Measurements from ENCODE around the gene P3R3URF. TPM values are rescaled to one million over a fixed set of nuclear protein-coding genes. Genes with fewer than 3 reads are reported as not detected.
"Not testable (repeated sequence)": the region's sequence is repeated elsewhere in the genome, so short reads cannot be mapped to it uniquely, and the experiment has no call there.

Gene P3R3URF
- total RNA-seq, 1 donor from 2014 or later = not detected

DNA sequence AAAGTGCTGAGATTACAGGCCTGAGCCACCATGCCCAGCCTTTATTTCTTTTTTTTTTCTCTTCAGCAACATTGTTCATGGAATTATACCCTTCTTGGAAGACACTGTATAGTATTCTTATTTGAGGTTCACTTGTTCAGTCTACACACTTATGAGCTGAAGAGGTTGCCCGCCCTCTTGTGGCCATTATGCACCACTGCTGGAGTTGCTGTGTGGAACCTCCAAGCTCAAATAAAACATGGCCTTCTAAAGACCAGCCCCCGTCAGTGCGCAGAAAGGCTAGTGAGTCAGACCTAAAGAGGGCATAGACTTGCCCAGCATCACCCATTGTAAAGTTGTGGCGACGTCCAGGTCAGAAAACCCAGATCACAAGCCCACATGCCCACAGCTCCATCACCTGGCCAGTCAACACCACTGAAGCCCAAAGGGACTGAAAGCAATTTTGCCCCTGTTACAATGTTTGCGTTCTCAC lies 47.2 kb upstream of the P3R3URF start:
- Histone ChIP-seq H3K9me3 (ENCODE audit: insufficient read depth, low read depth, low read length) (no peaks in the 10 kb centered on the region), H2AFZ (ENCODE audit: low read depth, low read length) (peak overlapping the region; percentile 68), H3K4me1 (ENCODE audit: insufficient read depth, low read length) (peaks cover 3% of the 10 kb centered on the region), H3K36me3 (ENCODE audit: insufficient read depth, low read length) (no peaks in the 10 kb centered on the region), H3K4me3 (ENCODE audit: insufficient read depth, low read depth, low read length) (no peak overlapping the region), H3K4me2 (ENCODE audit: low read length) (peak overlapping the region; percentile 49), H3K9ac (ENCODE audit: low read length) (no peak overlapping the region), H3K79me2 (ENCODE audit: insufficient read depth, low read length) (no peaks in the 10 kb centered on the region), H3K27ac (ENCODE audit: low read depth, low read length) (no peak overlapping the region), H3K27me3 (ENCODE audit: insufficient read depth, low read length) (no peaks in the 10 kb centered on the region), H4K20me1 (ENCODE audit: insufficient read depth, low read length) (no peaks in the 10 kb centered on the region)
- TF ChIP-seq, protein P1, sequence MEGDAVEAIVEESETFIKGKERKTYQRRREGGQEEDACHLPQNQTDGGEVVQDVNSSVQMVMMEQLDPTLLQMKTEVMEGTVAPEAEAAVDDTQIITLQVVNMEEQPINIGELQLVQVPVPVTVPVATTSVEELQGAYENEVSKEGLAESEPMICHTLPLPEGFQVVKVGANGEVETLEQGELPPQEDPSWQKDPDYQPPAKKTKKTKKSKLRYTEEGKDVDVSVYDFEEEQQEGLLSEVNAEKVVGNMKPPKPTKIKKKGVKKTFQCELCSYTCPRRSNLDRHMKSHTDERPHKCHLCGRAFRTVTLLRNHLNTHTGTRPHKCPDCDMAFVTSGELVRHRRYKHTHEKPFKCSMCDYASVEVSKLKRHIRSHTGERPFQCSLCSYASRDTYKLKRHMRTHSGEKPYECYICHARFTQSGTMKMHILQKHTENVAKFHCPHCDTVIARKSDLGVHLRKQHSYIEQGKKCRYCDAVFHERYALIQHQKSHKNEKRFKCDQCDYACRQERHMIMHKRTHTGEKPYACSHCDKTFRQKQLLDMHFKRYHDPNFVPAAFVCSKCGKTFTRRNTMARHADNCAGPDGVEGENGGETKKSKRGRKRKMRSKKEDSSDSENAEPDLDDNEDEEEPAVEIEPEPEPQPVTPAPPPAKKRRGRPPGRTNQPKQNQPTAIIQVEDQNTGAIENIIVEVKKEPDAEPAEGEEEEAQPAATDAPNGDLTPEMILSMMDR (IDR thresholded peaks at IDR 0.05; ENCODE audit: insufficient read depth, low read depth, low read length) = peak; percentile 99
- TF ChIP-seq EZH2 (IDR thresholded peaks at IDR 0.05; ENCODE audit: insufficient read depth, low read length) = no peak
- peak; percentile 76 for DNase-seq (ENCODE audit: low read depth)
- H3K4me1 Mint-ChIP-seq (ENCODE audit: low read depth, unreplicated experiment) = peaks cover 8% of the 10 kb centered on the region
- H3K4me3 Mint-ChIP-seq (ENCODE audit: unreplicated experiment) = no peak overlapping the region
- no peaks in the 10 kb centered on the region for H3K9me3 Mint-ChIP-seq (ENCODE audit: unreplicated experiment)
- H3K36me3 Mint-ChIP-seq (ENCODE audit: low read depth, unreplicated experiment) = no peaks in the 10 kb centered on the region
- H3K27me3 Mint-ChIP-seq (ENCODE audit: low read depth, unreplicated experiment) = no peaks in the 10 kb centered on the region
- FAIRE-seq = peak; percentile 86
- H3K27ac Mint-ChIP-seq (ENCODE audit: unreplicated experiment) = peak overlapping the region; percentile 91

DNA sequence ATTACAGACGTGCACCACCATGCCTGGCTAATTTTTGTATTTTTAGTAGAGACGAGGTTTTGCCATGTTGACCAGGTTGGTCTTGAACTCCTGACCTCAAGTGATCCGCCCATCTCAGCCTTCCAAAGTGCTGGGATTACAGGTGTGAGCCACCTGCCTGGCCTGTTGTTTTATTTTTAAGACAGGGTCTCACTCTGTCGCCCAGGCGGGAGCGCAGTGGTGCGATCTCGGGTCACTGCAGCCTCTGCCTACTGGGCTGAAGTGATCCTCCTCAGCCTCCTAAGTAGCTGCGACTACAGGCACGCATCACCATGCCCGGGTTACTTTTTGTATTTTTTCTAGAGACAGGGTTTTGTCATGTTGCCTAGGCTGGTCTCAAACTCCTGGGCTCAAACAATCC lies 46.8 kb upstream of the P3R3URF start:
- not testable (repeated sequence) for H3K36me3 Mint-ChIP-seq (ENCODE audit: low read depth, unreplicated experiment); H3K9me3 ChIP-seq (ENCODE audit: insufficient read depth, low read depth, low read length); H3K27ac Mint-ChIP-seq (ENCODE audit: unreplicated experiment); H3K27ac ChIP-seq (ENCODE audit: low read depth, low read length); H3K9me3 Mint-ChIP-seq (ENCODE audit: unreplicated experiment); DNase-seq (ENCODE audit: low read depth); H2AFZ ChIP-seq (ENCODE audit: low read depth, low read length); H3K4me1 Mint-ChIP-seq (ENCODE audit: low read depth, unreplicated experiment); H3K9ac ChIP-seq (ENCODE audit: low read length); H3K27me3 ChIP-seq (ENCODE audit: insufficient read depth, low read length); H3K27me3 Mint-ChIP-seq (ENCODE audit: low read depth, unreplicated experiment); H3K79me2 ChIP-seq (ENCODE audit: insufficient read depth, low read length); H4K20me1 ChIP-seq (ENCODE audit: insufficient read depth, low read length); FAIRE-seq; H3K4me3 Mint-ChIP-seq (ENCODE audit: unreplicated experiment); H3K4me3 ChIP-seq (ENCODE audit: insufficient read depth, low read depth, low read length); H3K4me1 ChIP-seq (ENCODE audit: insufficient read depth, low read length); H3K4me2 ChIP-seq (ENCODE audit: low read length); H3K36me3 ChIP-seq (ENCODE audit: insufficient read depth, low read length)

DNA sequence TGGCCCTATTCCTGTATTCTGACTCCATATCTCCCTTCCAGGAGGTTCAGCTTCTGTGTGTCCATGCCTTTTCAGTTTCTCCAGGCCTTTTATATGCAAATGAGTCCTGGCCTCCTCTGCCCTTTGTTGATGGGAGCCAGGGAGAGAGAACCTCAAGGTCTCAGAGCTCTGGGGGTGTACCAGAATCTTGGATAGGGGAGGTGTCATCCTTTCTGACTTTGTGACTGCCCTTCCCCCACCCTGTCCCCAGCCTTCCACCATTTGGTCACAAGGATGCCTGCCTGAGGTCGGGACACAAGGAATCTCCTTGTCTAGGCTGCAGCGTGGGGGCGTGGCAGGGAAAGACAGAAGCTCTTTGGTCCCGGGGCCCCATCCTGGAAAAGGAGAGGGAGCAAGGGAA lies 45.5 kb upstream of the P3R3URF start:
- Mint-ChIP-seq H3K4me3 (ENCODE audit: unreplicated experiment) (no peak overlapping the region), H3K4me1 (ENCODE audit: low read depth, unreplicated experiment) (peaks cover 8% of the 10 kb centered on the region), H3K27me3 (ENCODE audit: low read depth, unreplicated experiment) (no peaks in the 10 kb centered on the region), H3K36me3 (ENCODE audit: low read depth, unreplicated experiment) (no peaks in the 10 kb centered on the region), H3K27ac (ENCODE audit: unreplicated experiment) (peak overlapping the region; percentile 26), H3K9me3 (ENCODE audit: unreplicated experiment) (no peaks in the 10 kb centered on the region)
- no peaks in the 10 kb centered on the region for H3K79me2 ChIP-seq (ENCODE audit: insufficient read depth, low read length)
- peaks cover 3% of the 10 kb centered on the region for H3K4me1 ChIP-seq (ENCODE audit: insufficient read depth, low read length)
- H3K4me2 ChIP-seq (ENCODE audit: low read length) = no peak overlapping the region
- no peaks in the 10 kb centered on the region for H3K27me3 ChIP-seq (ENCODE audit: insufficient read depth, low read length)
- no peak overlapping the region for H3K27ac ChIP-seq (ENCODE audit: low read depth, low read length)
- no peak overlapping the region for H3K4me3 ChIP-seq (ENCODE audit: insufficient read depth, low read depth, low read length)
- H2AFZ ChIP-seq (ENCODE audit: low read depth, low read length) = no peak overlapping the region
- H3K9ac ChIP-seq (ENCODE audit: low read length) = no peak overlapping the region
- H3K9me3 ChIP-seq (ENCODE audit: insufficient read depth, low read depth, low read length) = no peaks in the 10 kb centered on the region
- TF ChIP-seq, protein P1 (IDR thresholded peaks at IDR 0.05; ENCODE audit: insufficient read depth, low read depth, low read length) = no peak
- no peak for TF ChIP-seq EZH2 (IDR thresholded peaks at IDR 0.05; ENCODE audit: insufficient read depth, low read length)
- DNase-seq (ENCODE audit: low read depth) (no peak), FAIRE-seq (no peak)
- H3K36me3 ChIP-seq (ENCODE audit: insufficient read depth, low read length) = no peaks in the 10 kb centered on the region
- no peaks in the 10 kb centered on the region for H4K20me1 ChIP-seq (ENCODE audit: insufficient read depth, low read length)
